ENCODE measurements around the gene ZC3H12D.

Gene ZC3H12D

DNA sequence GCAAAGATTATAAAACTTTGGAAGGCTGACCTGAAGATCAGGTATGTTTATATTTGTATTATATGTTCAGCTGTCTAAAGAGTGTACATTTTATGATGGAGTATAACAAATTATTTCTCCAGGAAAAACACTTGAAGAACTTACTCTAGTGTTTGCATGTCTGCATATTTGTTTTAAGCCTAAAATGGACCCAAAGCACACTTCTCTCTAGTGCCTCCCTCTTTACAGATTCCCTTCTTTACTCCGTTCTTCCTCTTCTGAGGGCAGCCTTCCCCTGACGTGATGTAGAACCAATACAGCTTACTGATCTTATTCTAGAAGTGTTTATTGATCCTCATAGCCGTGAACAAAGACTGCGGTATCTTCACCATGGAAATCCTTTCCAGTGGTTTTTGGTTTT is 70.8 kb downstream of the ZC3H12D start:
- DNase-seq (ENCODE audit: extremely low read depth, low read depth): no peak
- H3K4me3 ChIP-seq (replicated peaks; ENCODE audit: low read depth, low read length): no peak overlapping the region
- TF ChIP-seq, protein P1, sequence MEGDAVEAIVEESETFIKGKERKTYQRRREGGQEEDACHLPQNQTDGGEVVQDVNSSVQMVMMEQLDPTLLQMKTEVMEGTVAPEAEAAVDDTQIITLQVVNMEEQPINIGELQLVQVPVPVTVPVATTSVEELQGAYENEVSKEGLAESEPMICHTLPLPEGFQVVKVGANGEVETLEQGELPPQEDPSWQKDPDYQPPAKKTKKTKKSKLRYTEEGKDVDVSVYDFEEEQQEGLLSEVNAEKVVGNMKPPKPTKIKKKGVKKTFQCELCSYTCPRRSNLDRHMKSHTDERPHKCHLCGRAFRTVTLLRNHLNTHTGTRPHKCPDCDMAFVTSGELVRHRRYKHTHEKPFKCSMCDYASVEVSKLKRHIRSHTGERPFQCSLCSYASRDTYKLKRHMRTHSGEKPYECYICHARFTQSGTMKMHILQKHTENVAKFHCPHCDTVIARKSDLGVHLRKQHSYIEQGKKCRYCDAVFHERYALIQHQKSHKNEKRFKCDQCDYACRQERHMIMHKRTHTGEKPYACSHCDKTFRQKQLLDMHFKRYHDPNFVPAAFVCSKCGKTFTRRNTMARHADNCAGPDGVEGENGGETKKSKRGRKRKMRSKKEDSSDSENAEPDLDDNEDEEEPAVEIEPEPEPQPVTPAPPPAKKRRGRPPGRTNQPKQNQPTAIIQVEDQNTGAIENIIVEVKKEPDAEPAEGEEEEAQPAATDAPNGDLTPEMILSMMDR (IDR thresholded peaks at IDR 0.05; ENCODE audit: low read depth, low read length, missing control alignments): no peak

DNA sequence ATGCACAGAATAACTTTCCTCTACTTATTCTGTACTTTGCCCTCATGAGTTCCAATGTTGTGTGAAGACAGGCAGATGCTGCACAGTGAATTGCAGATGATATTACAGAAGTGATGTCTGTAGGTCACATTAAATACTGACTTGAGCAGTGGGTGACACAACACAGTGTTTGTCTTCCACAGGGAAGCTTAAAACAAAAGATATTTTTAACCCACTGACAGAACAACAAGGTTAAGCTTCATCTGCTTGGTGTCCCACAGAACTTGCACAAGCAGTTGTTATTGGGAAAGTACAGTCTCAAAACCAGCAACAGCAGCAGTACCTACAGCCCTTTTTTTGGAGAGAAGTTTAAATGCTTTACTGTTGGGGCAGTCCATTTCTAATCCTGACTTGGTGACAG is 74.3 kb downstream of the ZC3H12D start:
- H3K4me3 ChIP-seq (replicated peaks; ENCODE audit: low read depth, low read length): no peak overlapping the region
- DNase-seq (ENCODE audit: extremely low read depth, low read depth): no peak
- TF ChIP-seq, protein P1 (IDR thresholded peaks at IDR 0.05; ENCODE audit: low read depth, low read length, missing control alignments): no peak

DNA sequence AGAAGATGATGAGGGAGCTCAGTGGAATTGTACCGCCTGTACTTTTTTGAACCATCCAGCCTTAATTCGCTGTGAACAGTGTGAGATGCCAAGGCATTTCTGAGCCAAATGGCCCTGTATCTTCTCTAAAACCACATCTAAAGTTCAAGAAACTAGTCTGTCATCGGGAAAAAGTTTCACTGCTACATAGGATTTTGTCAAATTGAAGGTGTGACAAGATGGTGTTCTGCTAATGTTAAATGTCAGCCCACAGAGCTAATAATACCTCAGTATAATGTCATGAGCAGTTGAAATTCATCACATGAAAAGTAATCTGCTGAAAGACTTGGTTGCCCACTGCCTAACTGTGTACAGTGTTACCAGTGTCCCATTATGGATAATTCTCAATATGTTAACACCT is 75.2 kb downstream of the ZC3H12D start:
- DNase-seq (ENCODE audit: extremely low read depth, low read depth): no peak
- no peak overlapping the region for H3K4me3 ChIP-seq (replicated peaks; ENCODE audit: low read depth, low read length)
- TF ChIP-seq, protein P1 (IDR thresholded peaks at IDR 0.05; ENCODE audit: low read depth, low read length, missing control alignments): no peak

DNA sequence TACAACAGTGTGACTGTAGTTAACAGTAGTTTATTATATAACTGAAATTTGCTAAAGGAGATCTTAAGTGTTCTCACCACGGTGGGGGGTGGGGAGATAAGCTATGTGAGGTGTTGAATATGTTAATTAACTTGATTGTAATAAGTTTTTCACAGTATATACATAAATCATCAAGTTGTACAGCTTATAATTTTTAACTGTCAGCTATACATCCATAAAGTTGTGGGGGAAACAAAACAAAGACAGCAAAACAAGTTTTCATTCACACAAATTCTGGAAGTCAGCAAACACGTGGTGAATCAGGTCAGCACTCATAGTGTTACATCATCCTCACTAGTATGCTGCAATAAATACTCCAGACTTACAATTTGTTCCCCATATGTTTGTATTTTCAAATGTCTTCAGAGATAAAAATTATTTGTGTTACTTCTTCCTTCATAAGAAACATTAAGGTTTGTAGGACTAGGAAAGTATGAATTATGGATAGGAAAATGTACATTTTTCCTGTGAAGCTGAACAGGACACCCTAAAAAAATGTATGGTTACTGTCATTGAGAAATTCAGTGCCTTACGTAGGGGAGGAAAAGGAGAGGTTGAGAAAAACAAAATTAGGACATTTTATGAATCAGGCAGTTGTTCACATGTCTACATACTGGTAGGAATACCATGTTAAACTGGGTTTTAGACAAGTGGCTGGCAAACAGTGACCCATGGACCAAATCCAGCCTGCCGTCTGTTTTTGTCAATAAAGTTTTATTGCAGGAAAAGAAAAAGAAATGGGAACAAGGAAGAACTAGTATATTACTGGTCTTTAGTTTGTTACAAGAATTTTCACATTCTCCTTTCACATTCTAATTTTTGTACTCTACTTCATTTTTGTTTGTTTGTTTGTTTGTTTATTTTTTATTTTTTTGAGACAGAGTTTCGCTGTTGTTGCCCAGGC is 78.7 kb downstream of the ZC3H12D start:
- DNase-seq (ENCODE audit: extremely low read depth, low read depth): no peak
- TF ChIP-seq, protein P1 (IDR thresholded peaks at IDR 0.05; ENCODE audit: low read depth, low read length, missing control alignments): no peak

DNA sequence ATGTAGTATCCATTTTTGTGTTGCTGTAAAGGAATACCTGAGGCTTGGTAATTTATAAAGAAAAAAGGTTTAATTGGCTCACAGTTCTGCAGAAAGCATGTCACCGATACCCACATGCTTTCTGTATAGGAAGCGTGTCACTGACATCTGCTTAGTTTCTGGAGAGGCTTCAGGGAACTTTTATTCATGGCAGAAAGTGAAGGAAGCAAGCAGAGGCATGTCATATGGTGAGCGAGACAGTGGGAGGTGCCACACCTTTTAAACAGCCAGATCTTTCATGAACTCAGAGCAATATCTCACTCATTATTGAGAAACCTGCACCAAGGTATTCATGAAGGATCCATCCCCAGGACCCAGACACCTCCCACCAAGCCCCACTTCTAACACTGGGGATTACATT is 81.3 kb downstream of the ZC3H12D start:
- TF ChIP-seq, protein P1 (IDR thresholded peaks at IDR 0.05; ENCODE audit: low read depth, low read length, missing control alignments): no peak
- no peak for DNase-seq (ENCODE audit: extremely low read depth, low read depth)
- H3K4me3 ChIP-seq (replicated peaks; ENCODE audit: low read depth, low read length): no peak overlapping the region

More for the DNA sequence above, 78.7 kb downstream of the ZC3H12D start:
- no peak overlapping the region for H3K4me3 ChIP-seq (replicated peaks; ENCODE audit: low read depth, low read length)

DNA sequence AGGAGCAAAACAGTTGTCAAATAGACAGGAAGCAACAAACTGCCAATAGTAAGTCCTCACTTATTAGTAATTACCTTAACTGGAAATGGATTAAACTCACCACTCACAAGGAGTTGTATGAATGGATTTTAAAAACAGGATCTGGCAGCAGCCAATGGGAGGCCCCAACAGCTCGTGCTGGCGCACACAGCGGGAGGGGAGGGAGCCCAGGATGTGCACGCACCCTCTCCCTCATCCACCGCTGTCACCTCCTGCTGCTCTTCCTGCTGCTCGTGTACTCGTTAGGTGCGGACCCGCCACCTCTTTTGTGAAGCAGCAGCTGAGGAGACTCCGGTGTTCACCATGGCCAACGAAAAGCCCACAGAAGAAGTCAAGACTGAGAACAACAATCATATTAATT is 84.8 kb downstream of the ZC3H12D start, which contains the start of gene SUMO4:
TSS of gene SUMO4 (plus strand) at position 213 of the 400 bp plus-strand sequence. CDS start at position 343, 130 bp downstream.
- DNase-seq (ENCODE audit: extremely low read depth, low read depth): no peak
- no peak within 1 kb of the TSS for H3K4me3 ChIP-seq (replicated peaks; ENCODE audit: low read depth, low read length)
- TF ChIP-seq, protein P1 (IDR thresholded peaks at IDR 0.05; ENCODE audit: low read depth, low read length, missing control alignments): no peak
